Muscle layer of duodenum (tissue), 2 donors: ENCODE results near the gene LSAMP.

Experiments used
- H3K27ac ChIP-seq: one replicate; pipeline ENCODE4 v1.7.0; 2013; ENCODE audit warnings: mild to moderate bottlenecking, low read length
- H3K27me3 ChIP-seq: one replicate; pipeline ENCODE4 v1.7.0; 2013; ENCODE audit warnings: low read depth, mild to moderate bottlenecking, control low read depth, low read length
- H3K36me3 ChIP-seq, 2 donors: one replicate each; pipeline ENCODE4 v1.7.0; 2013; ENCODE audit warnings: low read length in 2 of 2, control low read depth in 1 of 2, mild to moderate bottlenecking in 1 of 2; ENCODE audit not compliant: insufficient read depth in 2 of 2, control insufficient read depth in 1 of 2
- H3K4me1 ChIP-seq, 2 donors: one replicate each; pipeline ENCODE4 v1.7.0; 2013; ENCODE audit warnings: low read length in 2 of 2, mild to moderate bottlenecking in 2 of 2, control low read depth in 1 of 2, moderate library complexity in 1 of 2; ENCODE audit not compliant: insufficient read depth in 2 of 2, control insufficient read depth in 1 of 2
- H3K4me3 ChIP-seq, 2 donors: one replicate each; pipeline ENCODE4 v1.7.0; 2013; ENCODE audit warnings: low read length in 2 of 2, low read depth in 1 of 2, mild to moderate bottlenecking in 1 of 2
- H3K9me3 ChIP-seq, 2 donors: one replicate each; pipeline ENCODE4 v1.7.0; 2013; ENCODE audit warnings: low read length in 2 of 2, control low read depth in 1 of 2, mild to moderate bottlenecking in 1 of 2; ENCODE audit not compliant: control insufficient read depth in 1 of 2
- donor health status: healthy.

Gene LSAMP

GRCh38 chr3:116045314-116045713 is 400.0 kb downstream of the LSAMP start:
- H3K4me3 ChIP-seq, result no peak overlapping the region
- H3K36me3 ChIP-seq, result no peaks in the 10 kb centered on the region
- no peaks in the 10 kb centered on the region for H3K27me3 ChIP-seq
- H3K4me1 ChIP-seq, result no peaks in the 10 kb centered on the region
- no peak overlapping the region for H3K27ac ChIP-seq
- H3K9me3 ChIP-seq, result no peaks in the 10 kb centered on the region

GRCh38 chr3:116040152-116040551 is 405.1 kb downstream of the LSAMP start:
- no peak overlapping the region for H3K27ac ChIP-seq
- no peaks in the 10 kb centered on the region for H3K4me1 ChIP-seq
- H3K36me3 ChIP-seq, result no peaks in the 10 kb centered on the region

GRCh38 chr3:116039651-116039985 is 405.7 kb downstream of the LSAMP start:
- Histone ChIP-seq H3K27me3 (no peaks in the 10 kb centered on the region), H3K27ac (no peak overlapping the region), H3K9me3 (no peaks in the 10 kb centered on the region)

More at GRCh38 chr3:116040152-116040551, 405.1 kb downstream of the LSAMP start:
- Histone ChIP-seq H3K9me3 (no peaks in the 10 kb centered on the region), H3K4me3 (no peak overlapping the region), H3K27me3 (no peaks in the 10 kb centered on the region)

GRCh38 chr3:116038968-116039650 is 406.2 kb downstream of the LSAMP start:
- Histone ChIP-seq H3K36me3 (no peaks in the 10 kb centered on the region), H3K27me3 (no peaks in the 10 kb centered on the region), H3K4me1 (no peaks in the 10 kb centered on the region), H3K27ac (no peak overlapping the region), H3K4me3 (no peak overlapping the region), H3K9me3 (no peaks in the 10 kb centered on the region)

More at GRCh38 chr3:116039651-116039985, 405.7 kb downstream of the LSAMP start:
- H3K4me3 ChIP-seq, result no peak overlapping the region
- H3K36me3 ChIP-seq, result no peaks in the 10 kb centered on the region
- no peaks in the 10 kb centered on the region for H3K4me1 ChIP-seq

GRCh38 chr3:116037954-116038911 is 407.1 kb downstream of the LSAMP start:
- Histone ChIP-seq H3K4me1 (no peaks in the 10 kb centered on the region), H3K27me3 (no peaks in the 10 kb centered on the region), H3K4me3 (no peak overlapping the region), H3K9me3 (no peaks in the 10 kb centered on the region), H3K27ac (no peak overlapping the region), H3K36me3 (no peaks in the 10 kb centered on the region)

GRCh38 chr3:116035429-116035828 is 409.9 kb downstream of the LSAMP start:
- Histone ChIP-seq H3K9me3 (no peaks in the 10 kb centered on the region), H3K36me3 (no peaks in the 10 kb centered on the region), H3K4me3 (no peak overlapping the region), H3K4me1 (no peaks in the 10 kb centered on the region), H3K27ac (no peak overlapping the region), H3K27me3 (no peaks in the 10 kb centered on the region)

- H3K27ac ChIP-seq, result no peak overlapping the region
- no peak overlapping the region for H3K4me3 ChIP-seq
- no peaks in the 10 kb centered on the region for H3K4me1 ChIP-seq
- H3K27me3 ChIP-seq, result no peaks in the 10 kb centered on the region
- H3K9me3 ChIP-seq, result no peaks in the 10 kb centered on the region
- H3K36me3 ChIP-seq, result no peaks in the 10 kb centered on the region
Measured at GRCh38 chr3:116034794-116035193, 410.5 kb downstream of the LSAMP start.

- Histone ChIP-seq H3K9me3 (no peaks in the 10 kb centered on the region), H3K27ac (no peak overlapping the region), H3K27me3 (no peaks in the 10 kb centered on the region), H3K4me1 (no peaks in the 10 kb centered on the region), H3K4me3 (no peak overlapping the region), H3K36me3 (no peaks in the 10 kb centered on the region)
Measured at GRCh38 chr3:116034086-116034485, 411.2 kb downstream of the LSAMP start.

GRCh38 chr3:116033516-116033915 is 411.8 kb downstream of the LSAMP start:
- Histone ChIP-seq H3K4me1 (no peaks in the 10 kb centered on the region), H3K4me3 (no peak overlapping the region), H3K36me3 (no peaks in the 10 kb centered on the region), H3K9me3 (no peaks in the 10 kb centered on the region), H3K27ac (no peak overlapping the region), H3K27me3 (no peaks in the 10 kb centered on the region)

GRCh38 chr3:116032176-116032575 is 413.1 kb downstream of the LSAMP start:
- no peaks in the 10 kb centered on the region for H3K27me3 ChIP-seq
- H3K36me3 ChIP-seq, result no peaks in the 10 kb centered on the region
- no peaks in the 10 kb centered on the region for H3K4me1 ChIP-seq
- H3K9me3 ChIP-seq, result no peaks in the 10 kb centered on the region
- no peak overlapping the region for H3K4me3 ChIP-seq
- H3K27ac ChIP-seq, result no peak overlapping the region

GRCh38 chr3:116030131-116030850 is 415.0 kb downstream of the LSAMP start:
- no peaks in the 10 kb centered on the region for H3K9me3 ChIP-seq
- H3K4me1 ChIP-seq, result no peaks in the 10 kb centered on the region
- no peak overlapping the region for H3K27ac ChIP-seq
- no peaks in the 10 kb centered on the region for H3K36me3 ChIP-seq
- H3K4me3 ChIP-seq, result no peak overlapping the region
- no peaks in the 10 kb centered on the region for H3K27me3 ChIP-seq
